GM23338 (cell line): ENCODE data around the gene MALRD1. TPM values are rescaled to one million over a fixed set of nuclear protein-coding genes. Genes with fewer than 3 reads are reported as not detected.

Source experiments
- ATAC-seq: fragments of 200-7000 bp; cut with Tn5 transposase; 3 replicates; pipeline ENCODE4 v1.9.1; 2020
- DNase-seq: peaks from one replicate; pipeline ENCODE4 v3.0.0-alpha.2; 2015; ENCODE audit warnings: low spot score
- H2AFZ ChIP-seq: fragments of 200-600 bp; sonication (generic); 2 replicates; pipeline ENCODE4 v1.8.0; 2016; ENCODE audit warnings: antibody characterized with exemption, mild to moderate bottlenecking, moderate library complexity
- H3F3A ChIP-seq: fragments of 200-600 bp; sonication (generic); replicated peaks from 2 replicates; pipeline ENCODE4 v1.8.0; 2017; ENCODE audit warnings: antibody characterized with exemption, mixed run types, low read depth
- H3K27ac ChIP-seq: fragments of 200-600 bp; sonication (generic); 2 replicates; pipeline ENCODE4 v1.6.1; 2016; ENCODE audit warnings: low read depth
- H3K27me3 ChIP-seq: fragments of 200-600 bp; sonication (generic); 2 replicates; pipeline ENCODE4 v1.8.0; 2016; ENCODE audit warnings: mild to moderate bottlenecking, mixed run types, moderate library complexity; ENCODE audit not compliant: insufficient read depth
- H3K36me3 ChIP-seq: fragments of 200-600 bp; sonication (generic); 2 replicates; pipeline ENCODE4 v1.8.0; 2016; ENCODE audit warnings: mild to moderate bottlenecking; ENCODE audit not compliant: insufficient read depth
- H3K4me1 ChIP-seq: fragments of 200-600 bp; sonication (generic); 2 replicates; pipeline ENCODE4 v1.8.0; 2016; ENCODE audit warnings: mild to moderate bottlenecking, moderate library complexity; ENCODE audit not compliant: insufficient read depth
- H3K4me2 ChIP-seq: fragments of 200-600 bp; sonication (generic); 2 replicates; pipeline ENCODE4 v1.7.1; 2017; ENCODE audit warnings: mixed run types
- H3K4me3 ChIP-seq: fragments of 200-600 bp; sonication (generic); 2 replicates; pipeline ENCODE4 v1.6.1; 2016; ENCODE audit warnings: mixed run types
- H3K79me2 ChIP-seq: fragments of 200-600 bp; sonication (generic); replicated peaks from 2 replicates; pipeline ENCODE4 v1.8.0; 2017; ENCODE audit warnings: mild to moderate bottlenecking; ENCODE audit not compliant: insufficient read depth
- H3K9me2 ChIP-seq: fragments of 200-600 bp; sonication (generic); 2 replicates; pipeline ENCODE4 v1.8.0; 2017; ENCODE audit not compliant: insufficient read depth
- H4K20me1 ChIP-seq: fragments of 200-600 bp; sonication (generic); replicated peaks from 2 replicates; pipeline ENCODE4 v1.8.0; 2017; ENCODE audit warnings: mild to moderate bottlenecking; ENCODE audit not compliant: insufficient read depth
- H3K27ac Mint-ChIP-seq: 2 replicates; pipeline ENCODE4 v1.8.0; 2020; ENCODE audit warnings: inconsistent platforms, mild to moderate bottlenecking, moderate library complexity, mixed read lengths
- H3K27me3 Mint-ChIP-seq: 3 replicates; pipeline ENCODE4 v1.8.0; 2022; ENCODE audit warnings: low read depth, mild to moderate bottlenecking, moderate library complexity, mixed read lengths, inconsistent platforms; ENCODE audit not compliant: insufficient read depth, poor library complexity
- H3K36me3 Mint-ChIP-seq: 3 replicates; pipeline ENCODE4 v1.8.0; 2021; ENCODE audit warnings: low read depth, mild to moderate bottlenecking, inconsistent platforms, moderate library complexity, mixed read lengths
- H3K4me1 Mint-ChIP-seq: 3 replicates; pipeline ENCODE4 v1.8.0; 2020; ENCODE audit warnings: mild to moderate bottlenecking, inconsistent platforms, mixed read lengths
- H3K4me3 Mint-ChIP-seq: 3 replicates; pipeline ENCODE4 v1.8.0; 2021; ENCODE audit warnings: moderate library complexity, mild to moderate bottlenecking, inconsistent platforms, mixed read lengths
- H3K9me3 Mint-ChIP-seq: 3 replicates; pipeline ENCODE4 v1.8.0; 2020; ENCODE audit warnings: moderate library complexity, mild to moderate bottlenecking, inconsistent platforms, mixed read lengths
- CREB1 ChIP-seq: fragments of 250-450 bp; sonication (Bioruptor Pico); IDR thresholded peaks from 2 replicates; pipeline ENCODE4 v1.5.0; 2020; ENCODE audit warnings: low read depth, mild to moderate bottlenecking, moderate library complexity
- CTCF ChIP-seq, 2 experiments: fragments of 200-600 bp in 1 of 2; sonication (generic) in 1 of 2; conservative IDR thresholded peaks; 2 replicates each; pipeline versions ENCODE4 v1.5.1 to v1.6.1; 2016 to 2017; ENCODE audit warnings: antibody characterized with exemption in 2 of 2, low read depth in 2 of 2, mild to moderate bottlenecking in 2 of 2, moderate library complexity in 1 of 2
- ETS1 ChIP-seq: IDR thresholded peaks from 2 replicates; pipeline ENCODE4 v1.6.1; 2016; ENCODE audit warnings: antibody characterized with exemption
- EZH2 ChIP-seq: fragments of 200-600 bp; sonication (generic); IDR thresholded peaks from one replicate; pipeline ENCODE4 v1.8.0; 2017; ENCODE audit warnings: antibody characterized with exemption, mild to moderate bottlenecking, low read depth; ENCODE audit not compliant: unreplicated experiment
- EZH2phosphoT487 ChIP-seq: fragments of 200-600 bp; sonication (generic); IDR thresholded peaks from one replicate; pipeline ENCODE4 v1.8.1; 2018; ENCODE audit warnings: antibody characterized with exemption; ENCODE audit not compliant: unreplicated experiment
- REST ChIP-seq: IDR thresholded peaks from one replicate; pipeline ENCODE4 v1.6.1; 2018; ENCODE audit warnings: antibody characterized with exemption; ENCODE audit not compliant: unreplicated experiment
- ZNF331 ChIP-seq: fragments of 250-450 bp; sonication (Bioruptor Pico); IDR thresholded peaks from 2 replicates; pipeline ENCODE4 v1.5.0; 2020; ENCODE audit warnings: low read depth, mild to moderate bottlenecking, moderate library complexity
- ZNF462 ChIP-seq: fragments of 250-450 bp; sonication (Bioruptor Pico); IDR thresholded peaks from 2 replicates; pipeline ENCODE4 v1.5.0; 2020; ENCODE audit warnings: mild to moderate bottlenecking, moderate library complexity
- polyA plus RNA-seq: library from polyadenylated mRNA; unstranded; fragments of >200 nt; fragmentation: Nextera tagmentation; extraction: Ambion mirVana; gene quantifications from 2 replicates; pipeline ENCODE4 v1.2.1, GENCODE V29; 2016
- total RNA-seq: library from RNA; depleted of rRNA; stranded (reverse); fragments of >200 nt; shearing (Covaris generic); gene quantifications from 2 replicates; pipeline ENCODE4 v1.2.3, GENCODE V29; 2014

Gene MALRD1
- total and polyA plus RNA-seq, 2 experiments from 2014 or later: 0.42 to 1.9 TPM

- TF ChIP-seq CTCF (conservative IDR thresholded peaks at IDR 0.05; ENCODE audit: low read depth in 2 of 2) (no peak), CREB1 (CRISPR knock-in tag) (no peak), ZNF462 (CRISPR knock-in tag) (no peak), EZH2 (no peak), ZNF331 (CRISPR knock-in tag) (no peak)
Observed at GRCh38 chr10:19541299-19541698, 492.7 kb downstream of the MALRD1 start (continued).

GRCh38 chr10:19546224-19546623 lies 497.6 kb downstream of the MALRD1 start:
- Histone ChIP-seq H3K27me3 (no peaks in the 10 kb centered on the region), H3K9me2 (no peaks in the 10 kb centered on the region), H3K4me2 (no peak overlapping the region), H3K27ac (no peak overlapping the region), H3K4me3 (no peak overlapping the region), H3F3A (no peaks in the 10 kb centered on the region), H3K36me3 (no peaks in the 10 kb centered on the region), H3K4me1 (peaks cover 5% of the 10 kb centered on the region; the same call in 1 of the 2 replicates), H3K79me2 (no peaks in the 10 kb centered on the region), H4K20me1 (no peaks in the 10 kb centered on the region), H2AFZ (no peak overlapping the region)
- Mint-ChIP-seq H3K27me3 (no peaks in the 10 kb centered on the region), H3K4me3 (no peak overlapping the region), H3K9me3 (no peaks in the 10 kb centered on the region), H3K27ac (no peak overlapping the region), H3K4me1 (peaks cover 4% of the 10 kb centered on the region; the same call in 2 of the 3 replicates), H3K36me3 (no peaks in the 10 kb centered on the region)
- ATAC-seq: no peak
- no peak for DNase-seq
- TF ChIP-seq EZH2phosphoT487 (no peak), REST (no peak), ETS1 (no peak), CREB1 (CRISPR knock-in tag) (no peak)
